ENCODE results near the gene GPRC5D. TPM values are rescaled to one million over a fixed set of nuclear protein-coding genes. Genes with fewer than 3 reads are reported as not detected.
A peak's percentile ranks its signal among the peaks of the same experiment; 100 is the strongest.

Gene GPRC5D
- total and polyA plus RNA-seq, 9 donors: 0.21 to 0.81 (median 0.40) TPM; not detected in 2

GRCh38 chr12:12924169-12924568 is 27.8 kb downstream of the GPRC5D start:
- no peak overlapping the region for H3K4me3 ChIP-seq (ENCODE audit: low read length)
- no peaks in the 10 kb centered on the region for H3K27me3 ChIP-seq (ENCODE audit: control insufficient read depth, insufficient read depth, low read length)
- DNase-seq: no peak
- no peaks in the 10 kb centered on the region for H3K36me3 ChIP-seq (ENCODE audit: control insufficient read depth, insufficient read depth, low read length)
- WGBS (ENCODE audit: insufficient coverage): no CpG with 5 or more reads among the region's 4 CpGs
- peaks cover 5% of the 10 kb centered on the region for H3K4me1 ChIP-seq (ENCODE audit: control insufficient read depth, insufficient read depth, low read length)
- H3K27ac ChIP-seq (ENCODE audit: low read length): no peak overlapping the region
- no peaks in the 10 kb centered on the region for H3K9me3 ChIP-seq (replicated peaks; ENCODE audit: control insufficient read depth, low read depth, low read length)

- no peaks in the 10 kb centered on the region for H3K27me3 ChIP-seq (ENCODE audit: control insufficient read depth, insufficient read depth, low read length)
- no peak overlapping the region for H3K4me3 ChIP-seq (ENCODE audit: low read length)
- no peak overlapping the region for H3K27ac ChIP-seq (ENCODE audit: low read length)
- DNase-seq: no peak
- H3K9me3 ChIP-seq (replicated peaks; ENCODE audit: control insufficient read depth, low read depth, low read length): no peaks in the 10 kb centered on the region
- no peaks in the 10 kb centered on the region for H3K36me3 ChIP-seq (ENCODE audit: control insufficient read depth, insufficient read depth, low read length)
- 93% methylated on average over 2 of the region's 7 CpGs for WGBS (ENCODE audit: insufficient coverage)
- H3K4me1 ChIP-seq (ENCODE audit: control insufficient read depth, insufficient read depth, low read length): peaks cover 5% of the 10 kb centered on the region
Measured at GRCh38 chr12:12922978-12923377, 29.0 kb downstream of the GPRC5D start.

GRCh38 chr12:12922191-12922616 is 29.8 kb downstream of the GPRC5D start:
- Histone ChIP-seq H3K27ac (ENCODE audit: low read length) (no peak overlapping the region), H3K9me3 (replicated peaks; ENCODE audit: control insufficient read depth, low read depth, low read length) (no peaks in the 10 kb centered on the region), H3K36me3 (ENCODE audit: control insufficient read depth, insufficient read depth, low read length) (no peaks in the 10 kb centered on the region), H3K4me1 (ENCODE audit: control insufficient read depth, insufficient read depth, low read length) (peaks cover 10% of the 10 kb centered on the region), H3K4me3 (ENCODE audit: low read length) (no peak overlapping the region), H3K27me3 (ENCODE audit: control insufficient read depth, insufficient read depth, low read length) (no peaks in the 10 kb centered on the region)
- no peak for DNase-seq
- WGBS (ENCODE audit: insufficient coverage): 46% methylated on average over 4 of the region's 6 CpGs

GRCh38 chr12:12919666-12920435 is 32.1 kb downstream of the GPRC5D start:
- H3K9me3 ChIP-seq (replicated peaks; ENCODE audit: control insufficient read depth, low read depth, low read length): no peaks in the 10 kb centered on the region
- H3K36me3 ChIP-seq (ENCODE audit: control insufficient read depth, insufficient read depth, low read length): no peaks in the 10 kb centered on the region
- 83% methylated on average over 2 of the region's 5 CpGs for WGBS (ENCODE audit: insufficient coverage)
- no peaks in the 10 kb centered on the region for H3K27me3 ChIP-seq (ENCODE audit: control insufficient read depth, insufficient read depth, low read length)
- peaks cover 22% of the 10 kb centered on the region for H3K4me1 ChIP-seq (ENCODE audit: control insufficient read depth, insufficient read depth, low read length)
- DNase-seq: peak; percentile 42
- no peak overlapping the region for H3K4me3 ChIP-seq (ENCODE audit: low read length)
- no peak overlapping the region for H3K27ac ChIP-seq (ENCODE audit: low read length)

GRCh38 chr12:12918781-12919389 is 33.1 kb downstream of the GPRC5D start:
- no peak for DNase-seq
- Histone ChIP-seq H3K27ac (ENCODE audit: low read length) (no peak overlapping the region), H3K27me3 (ENCODE audit: control insufficient read depth, insufficient read depth, low read length) (no peaks in the 10 kb centered on the region), H3K9me3 (replicated peaks; ENCODE audit: control insufficient read depth, low read depth, low read length) (no peaks in the 10 kb centered on the region), H3K36me3 (ENCODE audit: control insufficient read depth, insufficient read depth, low read length) (no peaks in the 10 kb centered on the region), H3K4me1 (ENCODE audit: control insufficient read depth, insufficient read depth, low read length) (peaks cover 24% of the 10 kb centered on the region), H3K4me3 (ENCODE audit: low read length) (no peak overlapping the region)
- 75% methylated on average over 2 of the region's 6 CpGs for WGBS (ENCODE audit: insufficient coverage)

- H3K4me1 ChIP-seq (ENCODE audit: control insufficient read depth, insufficient read depth, low read length): peaks cover 33% of the 10 kb centered on the region
- H3K36me3 ChIP-seq (ENCODE audit: control insufficient read depth, insufficient read depth, low read length): no peaks in the 10 kb centered on the region
- DNase-seq: no peak
- no peaks in the 10 kb centered on the region for H3K27me3 ChIP-seq (ENCODE audit: control insufficient read depth, insufficient read depth, low read length)
- H3K4me3 ChIP-seq (ENCODE audit: low read length): no peak overlapping the region
- no CpG with 5 or more reads among the region's 2 CpGs for WGBS (ENCODE audit: insufficient coverage)
- no peaks in the 10 kb centered on the region for H3K9me3 ChIP-seq (replicated peaks; ENCODE audit: control insufficient read depth, low read depth, low read length)
- H3K27ac ChIP-seq (ENCODE audit: low read length): peak overlapping the region; percentile 21
Measured at GRCh38 chr12:12917517-12917916, 34.5 kb downstream of the GPRC5D start.

- Histone ChIP-seq H3K9me3 (replicated peaks; ENCODE audit: control insufficient read depth, low read depth, low read length) (no peaks in the 10 kb centered on the region), H3K36me3 (ENCODE audit: control insufficient read depth, insufficient read depth, low read length) (no peaks in the 10 kb centered on the region), H3K27me3 (ENCODE audit: control insufficient read depth, insufficient read depth, low read length) (no peaks in the 10 kb centered on the region), H3K4me3 (ENCODE audit: low read length) (no peak overlapping the region), H3K4me1 (ENCODE audit: control insufficient read depth, insufficient read depth, low read length) (peaks cover 33% of the 10 kb centered on the region), H3K27ac (ENCODE audit: low read length) (peak overlapping the region; percentile 83)
- WGBS (ENCODE audit: insufficient coverage): 15% methylated on average over 16 of the region's 19 CpGs
- DNase-seq: peak; percentile 94
Measured at GRCh38 chr12:12916135-12916944, 35.6 kb downstream of the GPRC5D start.

- H3K36me3 ChIP-seq (ENCODE audit: control insufficient read depth, insufficient read depth, low read length): no peaks in the 10 kb centered on the region
- 90% methylated on average over 7 of the region's 10 CpGs for WGBS (ENCODE audit: insufficient coverage)
- H3K4me3 ChIP-seq (ENCODE audit: low read length): no peak overlapping the region
- peaks cover 33% of the 10 kb centered on the region for H3K4me1 ChIP-seq (ENCODE audit: control insufficient read depth, insufficient read depth, low read length)
- no peaks in the 10 kb centered on the region for H3K9me3 ChIP-seq (replicated peaks; ENCODE audit: control insufficient read depth, low read depth, low read length)
- H3K27ac ChIP-seq (ENCODE audit: low read length): peak overlapping the region; percentile 83
- DNase-seq: no peak
- H3K27me3 ChIP-seq (ENCODE audit: control insufficient read depth, insufficient read depth, low read length): no peaks in the 10 kb centered on the region
Measured at GRCh38 chr12:12915656-12916055, 36.3 kb downstream of the GPRC5D start.

- peaks cover 33% of the 10 kb centered on the region for H3K4me1 ChIP-seq (ENCODE audit: control insufficient read depth, insufficient read depth, low read length)
- WGBS (ENCODE audit: insufficient coverage): 82% methylated on average over 4 of the region's 5 CpGs
- H3K27me3 ChIP-seq (ENCODE audit: control insufficient read depth, insufficient read depth, low read length): no peaks in the 10 kb centered on the region
- no peak overlapping the region for H3K27ac ChIP-seq (ENCODE audit: low read length)
- no peak for DNase-seq
- no peaks in the 10 kb centered on the region for H3K9me3 ChIP-seq (replicated peaks; ENCODE audit: control insufficient read depth, low read depth, low read length)
- no peaks in the 10 kb centered on the region for H3K36me3 ChIP-seq (ENCODE audit: control insufficient read depth, insufficient read depth, low read length)
- H3K4me3 ChIP-seq (ENCODE audit: low read length): no peak overlapping the region
Measured at GRCh38 chr12:12912711-12913110, 39.3 kb downstream of the GPRC5D start.

GRCh38 chr12:12909995-12910420 is 42.0 kb downstream of the GPRC5D start:
- no peaks in the 10 kb centered on the region for H3K9me3 ChIP-seq (replicated peaks; ENCODE audit: control insufficient read depth, low read depth, low read length)
- no peak for DNase-seq
- 43% methylated on average over 2 of the region's 4 CpGs for WGBS (ENCODE audit: insufficient coverage)
- no peak overlapping the region for H3K4me3 ChIP-seq (ENCODE audit: low read length)
- no peaks in the 10 kb centered on the region for H3K27me3 ChIP-seq (ENCODE audit: control insufficient read depth, insufficient read depth, low read length)
- H3K27ac ChIP-seq (ENCODE audit: low read length): no peak overlapping the region
- H3K36me3 ChIP-seq (ENCODE audit: control insufficient read depth, insufficient read depth, low read length): no peaks in the 10 kb centered on the region
- peaks cover 15% of the 10 kb centered on the region for H3K4me1 ChIP-seq (ENCODE audit: control insufficient read depth, insufficient read depth, low read length)
